ENCODE data around the gene ZNF32. TPM values are rescaled to one million over a fixed set of nuclear protein-coding genes. Genes with fewer than 3 reads are reported as not detected.

Gene ZNF32
- total and polyA plus RNA-seq, 2 experiments from 2014 or later = 42.6 to 57.9 TPM

DNA sequence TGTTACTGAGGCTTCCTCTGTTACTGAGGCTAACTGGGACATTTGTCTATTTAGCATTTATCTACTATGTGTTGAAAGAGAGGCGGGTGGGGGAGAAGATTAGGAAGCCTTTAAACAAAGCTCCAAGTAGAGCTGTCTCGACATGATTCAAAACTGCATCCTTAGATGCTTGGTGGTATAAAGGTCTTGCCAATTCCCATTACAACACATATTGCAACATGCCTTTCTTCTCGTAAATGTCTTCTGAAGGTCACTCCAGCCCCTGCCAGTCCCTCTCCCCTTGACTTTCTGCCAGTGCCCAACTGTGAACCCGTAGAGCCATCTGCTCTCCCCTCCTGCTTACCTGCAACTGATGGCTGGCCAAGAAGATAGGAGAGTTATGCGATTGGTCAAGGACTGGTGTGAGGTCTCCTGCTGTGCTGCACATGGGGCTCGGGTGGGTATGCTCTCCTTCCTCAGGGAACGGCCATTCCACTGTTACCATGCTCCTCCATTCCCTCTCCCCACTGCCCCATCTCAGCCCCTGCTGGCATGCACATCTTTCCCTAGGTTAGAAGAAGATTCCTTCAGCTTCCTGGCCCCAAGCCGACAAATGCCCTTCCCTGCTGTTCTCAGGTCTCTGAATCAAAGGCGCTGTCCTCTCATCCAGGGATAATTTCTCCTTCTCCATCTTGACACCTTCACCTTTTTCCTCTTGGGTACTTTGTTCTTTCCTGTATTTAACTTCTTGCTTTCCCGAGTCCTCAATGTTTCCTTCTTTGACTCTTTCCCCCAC, 43.6 kb upstream of the ZNF32 start:
- H3K4me2 ChIP-seq = no peak overlapping the region
- H2AFZ ChIP-seq = no peak overlapping the region
- TF ChIP-seq EZH2 (IDR thresholded peaks at IDR 0.05; ENCODE audit: borderline replicate concordance) (no peak), EZH2phosphoT487 (IDR thresholded peaks at IDR 0.05; ENCODE audit: low read depth, severe bottlenecking, unreplicated experiment) (no peak)
- TF ChIP-seq, protein P1, sequence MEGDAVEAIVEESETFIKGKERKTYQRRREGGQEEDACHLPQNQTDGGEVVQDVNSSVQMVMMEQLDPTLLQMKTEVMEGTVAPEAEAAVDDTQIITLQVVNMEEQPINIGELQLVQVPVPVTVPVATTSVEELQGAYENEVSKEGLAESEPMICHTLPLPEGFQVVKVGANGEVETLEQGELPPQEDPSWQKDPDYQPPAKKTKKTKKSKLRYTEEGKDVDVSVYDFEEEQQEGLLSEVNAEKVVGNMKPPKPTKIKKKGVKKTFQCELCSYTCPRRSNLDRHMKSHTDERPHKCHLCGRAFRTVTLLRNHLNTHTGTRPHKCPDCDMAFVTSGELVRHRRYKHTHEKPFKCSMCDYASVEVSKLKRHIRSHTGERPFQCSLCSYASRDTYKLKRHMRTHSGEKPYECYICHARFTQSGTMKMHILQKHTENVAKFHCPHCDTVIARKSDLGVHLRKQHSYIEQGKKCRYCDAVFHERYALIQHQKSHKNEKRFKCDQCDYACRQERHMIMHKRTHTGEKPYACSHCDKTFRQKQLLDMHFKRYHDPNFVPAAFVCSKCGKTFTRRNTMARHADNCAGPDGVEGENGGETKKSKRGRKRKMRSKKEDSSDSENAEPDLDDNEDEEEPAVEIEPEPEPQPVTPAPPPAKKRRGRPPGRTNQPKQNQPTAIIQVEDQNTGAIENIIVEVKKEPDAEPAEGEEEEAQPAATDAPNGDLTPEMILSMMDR (IDR thresholded peaks at IDR 0.05; ENCODE audit: poor library complexity) = no peak
- H4K20me1 ChIP-seq (ENCODE audit: insufficient read depth, poor library complexity, severe bottlenecking) = no peaks in the 10 kb centered on the region
- DNase-seq (ENCODE audit: low spot score) = no peak
- H3K4me3 ChIP-seq = no peak overlapping the region
- no peaks in the 10 kb centered on the region for H3K36me3 ChIP-seq (replicated peaks; ENCODE audit: insufficient read depth, low read depth)
- H3K4me1 ChIP-seq (ENCODE audit: insufficient read depth) = no peaks in the 10 kb centered on the region
- no peaks in the 10 kb centered on the region for H3K9me3 ChIP-seq (ENCODE audit: low read depth)
- WGBS (ENCODE audit: low lambda C conversion rate, missing lambda C conversion rate) = 70% methylated on average over 10 of the region's 10 CpGs
- peaks cover 10% of the 10 kb centered on the region for H3K27me3 ChIP-seq
- H3K9me2 ChIP-seq (replicated peaks; ENCODE audit: insufficient read depth) = no peaks in the 10 kb centered on the region
- no peak overlapping the region for H3K27ac ChIP-seq
- no peaks in the 10 kb centered on the region for H3K79me2 ChIP-seq

DNA sequence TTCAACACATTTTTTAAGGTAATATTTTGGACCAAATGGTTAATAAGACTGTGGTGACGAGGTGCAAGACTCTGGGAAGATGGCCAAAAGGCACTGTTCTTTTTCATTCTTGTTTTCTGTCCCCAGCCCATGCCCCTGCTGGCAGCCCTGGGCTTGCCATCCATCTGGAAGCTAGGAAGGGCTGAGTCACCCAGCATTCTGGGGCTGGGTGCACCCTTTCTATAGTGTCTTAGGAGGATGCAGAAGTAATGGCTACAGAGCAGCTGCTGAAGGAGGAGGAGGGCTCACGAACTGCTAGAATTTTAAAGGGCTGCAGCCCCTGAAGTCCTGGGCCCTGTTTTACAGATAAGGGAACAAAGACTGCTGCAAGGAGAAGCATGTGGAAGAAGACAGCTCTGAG, 42.8 kb upstream of the ZNF32 start:
- Histone ChIP-seq H3K4me3 (no peak overlapping the region), H3K9me3 (ENCODE audit: low read depth) (no peaks in the 10 kb centered on the region), H3K27me3 (peaks cover 10% of the 10 kb centered on the region), H2AFZ (no peak overlapping the region), H3K79me2 (no peaks in the 10 kb centered on the region), H3K4me1 (ENCODE audit: insufficient read depth) (no peaks in the 10 kb centered on the region), H4K20me1 (ENCODE audit: insufficient read depth, poor library complexity, severe bottlenecking) (no peaks in the 10 kb centered on the region), H3K9me2 (replicated peaks; ENCODE audit: insufficient read depth) (no peaks in the 10 kb centered on the region), H3K36me3 (replicated peaks; ENCODE audit: insufficient read depth, low read depth) (no peaks in the 10 kb centered on the region), H3K27ac (no peak overlapping the region), H3K4me2 (no peak overlapping the region)
- DNase-seq (ENCODE audit: low spot score) = no peak
- TF ChIP-seq, protein P1 (IDR thresholded peaks at IDR 0.05; ENCODE audit: poor library complexity) = no peak
- TF ChIP-seq EZH2 (IDR thresholded peaks at IDR 0.05; ENCODE audit: borderline replicate concordance) = no peak
- no peak for TF ChIP-seq EZH2phosphoT487 (IDR thresholded peaks at IDR 0.05; ENCODE audit: low read depth, severe bottlenecking, unreplicated experiment)
- 86% methylated on average over 2 of the region's 2 CpGs for WGBS (ENCODE audit: low lambda C conversion rate, missing lambda C conversion rate)

DNA sequence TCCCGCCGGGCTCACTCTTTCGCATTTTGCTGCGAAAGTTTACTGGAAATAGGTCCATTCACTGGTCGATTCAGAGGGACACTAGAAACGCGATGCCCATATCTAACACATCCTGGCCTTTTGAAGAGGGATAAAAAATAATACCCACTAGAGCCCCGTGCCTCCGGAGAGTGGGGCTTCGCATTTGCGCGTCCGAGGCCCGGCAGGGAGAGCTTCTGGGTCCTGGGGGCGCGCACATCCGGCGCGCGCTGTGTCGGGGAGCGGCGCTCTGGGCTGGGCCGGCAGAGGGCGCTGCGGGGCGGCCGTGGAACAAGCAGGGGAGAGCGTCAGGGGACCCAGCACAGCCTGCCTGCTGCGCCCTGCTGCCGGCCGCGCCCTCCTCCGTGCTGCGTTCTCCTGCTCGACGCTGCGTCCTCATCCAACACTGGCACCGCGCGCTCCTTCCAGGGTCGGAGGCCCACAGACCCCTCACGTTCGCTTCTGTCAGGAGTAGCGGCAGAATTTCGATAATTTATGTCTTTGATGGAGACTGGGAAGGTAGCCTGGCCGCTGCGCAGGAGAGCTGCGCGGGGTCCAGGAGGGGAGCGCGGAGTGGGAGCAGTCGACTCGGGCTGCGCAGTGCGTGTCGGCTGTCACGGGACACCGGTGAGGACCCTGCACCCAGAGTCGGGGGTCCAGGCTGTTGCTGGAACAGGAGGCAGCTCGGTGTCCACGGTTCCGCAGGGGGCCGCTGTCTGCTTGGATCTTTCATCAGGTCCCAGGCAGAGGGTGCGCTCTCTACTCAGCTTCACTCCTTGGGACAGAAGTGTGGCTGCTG, 41.5 kb upstream of the ZNF32 start:
- Histone ChIP-seq H3K79me2 (no peaks in the 10 kb centered on the region), H3K27me3 (peaks cover 10% of the 10 kb centered on the region), H3K27ac (peak overlapping the region; percentile 82), H3K4me1 (ENCODE audit: insufficient read depth) (no peaks in the 10 kb centered on the region), H3K9me3 (ENCODE audit: low read depth) (no peaks in the 10 kb centered on the region), H2AFZ (peak overlapping the region; percentile 98), H3K9me2 (replicated peaks; ENCODE audit: insufficient read depth) (no peaks in the 10 kb centered on the region), H3K4me2 (peak overlapping the region; percentile 99), H3K4me3 (peak overlapping the region; percentile 69), H4K20me1 (ENCODE audit: insufficient read depth, poor library complexity, severe bottlenecking) (no peaks in the 10 kb centered on the region), H3K36me3 (replicated peaks; ENCODE audit: insufficient read depth, low read depth) (no peaks in the 10 kb centered on the region)
- DNase-seq (ENCODE audit: low spot score) = peak; percentile 91
- 3% methylated on average over 64 of the region's 65 CpGs for WGBS (ENCODE audit: low lambda C conversion rate, missing lambda C conversion rate)
- TF ChIP-seq, protein P1 (IDR thresholded peaks at IDR 0.05; ENCODE audit: poor library complexity) = peak; percentile 73
- TF ChIP-seq EZH2phosphoT487 (IDR thresholded peaks at IDR 0.05; ENCODE audit: low read depth, severe bottlenecking, unreplicated experiment) (no peak), EZH2 (IDR thresholded peaks at IDR 0.05; ENCODE audit: borderline replicate concordance) (no peak)
